B cell (primary cell): ENCODE data around the gene HSPA1A. TPM values are rescaled to one million over a fixed set of nuclear protein-coding genes. Genes with fewer than 3 reads are reported as not detected.

Experiments used
- ATAC-seq: fragments of 200-7000 bp; cut with Tn5 transposase; one replicate; pipeline ENCODE4 v1.10.0; 2021; ENCODE audit warnings: low read depth, mild to moderate bottlenecking, moderate number of reproducible peaks, moderate library complexity
- CTCF ChIA-PET: fragments of 350-600 bp; sonication (Branson Sonifier 250); formaldehyde crosslinking; loops from one replicate; lab custom pipeline; 2021; ENCODE audit warnings: antibody characterized with exemption, inconsistent platforms; lab: Charles Lee
- POLR2A ChIA-PET: fragments of 350-600 bp; sonication (Branson Sonifier 250); formaldehyde crosslinking; loops from one replicate; lab custom pipeline; 2021; ENCODE audit warnings: antibody characterized with exemption; lab: Charles Lee
- DNase-seq: peaks from one replicate; pipeline ENCODE4 v3.0.0; 2013
- H2AFZ ChIP-seq: 2 replicates; pipeline ENCODE4 v1.6.1; 2012; ENCODE audit warnings: mild to moderate bottlenecking, low read depth, low read length; ENCODE audit not compliant: insufficient read depth, poor library complexity, severe bottlenecking
- H3K27ac ChIP-seq, 2 donors: 1 replicate in 1 of 2; 2 replicates in 1 of 2; pipeline ENCODE4 v1.5.1; 2012 to 2013; ENCODE audit warnings: low read length in 2 of 2, mild to moderate bottlenecking in 2 of 2, moderate library complexity in 1 of 2
- H3K27me3 ChIP-seq, 4 experiments: fragments of 200-600 bp in 1 of 4; sonication (generic) in 1 of 4; replicated peaks in 1 of 4; 1 replicate in 2 of 4; 2 replicates in 2 of 4; pipeline versions ENCODE4 v1.6.1 to v1.7.0; 2013 to 2016; ENCODE audit warnings: low read length in 3 of 4, mild to moderate bottlenecking in 2 of 4, mixed read lengths in 1 of 4, moderate library complexity in 1 of 4; ENCODE audit not compliant: insufficient read depth in 4 of 4, control insufficient read depth in 3 of 4; ENCODE audit errors: control extremely low read depth in 1 of 4
- H3K36me3 ChIP-seq, 2 experiments: replicated peaks in 1 of 2; 1 replicate in 1 of 2; 2 replicates in 1 of 2; pipeline versions ENCODE4 v1.6.1 to v1.7.1; 2013; ENCODE audit warnings: low read length in 1 of 2; ENCODE audit not compliant: insufficient read depth in 2 of 2, control insufficient read depth in 1 of 2; ENCODE audit errors: control extremely low read depth in 1 of 2, extremely low read depth in 1 of 2
- H3K4me1 ChIP-seq, 2 donors: fragments of 200-600 bp in 1 of 2; sonication (generic) in 1 of 2; 1 replicate in 1 of 2; 2 replicates in 1 of 2; pipeline versions ENCODE4 v1.5.1 to v1.6.1; 2013 to 2017; ENCODE audit warnings: low read length in 2 of 2; ENCODE audit not compliant: control insufficient read depth in 2 of 2, insufficient read depth in 2 of 2
- H3K4me2 ChIP-seq: replicated peaks from 2 replicates; pipeline ENCODE3; 2012; ENCODE audit warnings: mild to moderate bottlenecking, low read depth, low read length; ENCODE audit not compliant: poor library complexity, severe bottlenecking
- H3K4me3 ChIP-seq, 5 experiments: fragments of 200-600 bp in 1 of 5; sonication (generic) in 1 of 5; 1 replicate in 3 of 5; 2 replicates in 2 of 5; pipeline versions ENCODE4 v1.5.1 to v1.7.0; 2011 to 2016; ENCODE audit warnings: low read length in 4 of 5, mild to moderate bottlenecking in 4 of 5, low read depth in 2 of 5, control low read depth in 1 of 5, moderate library complexity in 1 of 5; ENCODE audit not compliant: insufficient read depth in 1 of 5; ENCODE audit errors: control extremely low read depth in 1 of 5, extremely low read depth in 1 of 5
- H3K79me2 ChIP-seq: fragments of 200-600 bp; sonication (generic); one replicate; pipeline ENCODE4 v1.6.0; 2016; ENCODE audit warnings: low read length; ENCODE audit not compliant: control insufficient read depth, insufficient read depth
- H3K9ac ChIP-seq: fragments of 200-600 bp; sonication (generic); 2 replicates; pipeline ENCODE4 v1.6.1; 2017; ENCODE audit warnings: mild to moderate bottlenecking, low read length, moderate library complexity
- H3K9me3 ChIP-seq, 3 donors: one replicate each; pipeline versions ENCODE4 v1.6.1 to v1.7.1; 2013; ENCODE audit warnings: low read length in 2 of 3; ENCODE audit not compliant: control insufficient read depth in 2 of 3, insufficient read depth in 1 of 3; ENCODE audit errors: control extremely low read depth in 1 of 3
- H4K20me1 ChIP-seq: 2 replicates; pipeline ENCODE4 v1.6.0; 2012; ENCODE audit warnings: mild to moderate bottlenecking, low read length; ENCODE audit not compliant: insufficient read depth, control insufficient read depth, poor library complexity, severe bottlenecking
- H3K27ac Mint-ChIP-seq: one replicate; pipeline ENCODE4 v1.8.0; 2021; ENCODE audit warnings: mixed read lengths
- H3K27me3 Mint-ChIP-seq: one replicate; pipeline ENCODE4 v1.8.0; 2021; ENCODE audit warnings: mixed read lengths
- H3K4me1 Mint-ChIP-seq: one replicate; pipeline ENCODE4 v1.8.0; 2021; ENCODE audit warnings: mixed read lengths
- H3K4me3 Mint-ChIP-seq: one replicate; pipeline ENCODE4 v1.8.0; 2021; ENCODE audit warnings: mixed read lengths
- H3K9me3 Mint-ChIP-seq: one replicate; pipeline ENCODE4 v1.8.0; 2022; ENCODE audit warnings: mixed read lengths; ENCODE audit not compliant: insufficient read depth
- CTCF ChIP-seq: fragments of 200-600 bp; IDR thresholded peaks from one replicate; pipeline ENCODE4 v1.8.0; 2022; ENCODE audit warnings: antibody characterized with exemption, mild to moderate bottlenecking
- WGBS: methylation state at CpG from one replicate; pipeline ENCODE4 v1.1.5; 2013; ENCODE audit warnings: missing lambda C conversion rate; ENCODE audit not compliant: insufficient coverage; 5-methylcytosine and 5-hydroxymethylcytosine counted together
- intact Hi-C: fragments of 100-400 bp; cut with micrococcal nuclease; formaldehyde crosslinking; loops from one replicate; pipeline ENCODE4 v1.10.0; 2022
- polyA plus RNA-seq: library from polyadenylated mRNA; depleted of rRNA; stranded (reverse); fragments of >200 nt; gene quantifications from 2 replicates; pipeline ENCODE4 v1.2.3, GENCODE V29; 2012
- total RNA-seq, 2 donors: library from RNA; stranded (reverse); fragments of 120-200 nt in 1 of 2; gene quantifications; 1 replicate in 1 of 2; 2 replicates in 1 of 2; pipeline versions ENCODE4 v1.2.3 to v1.2.4, GENCODE V29; 2013 to 2022

The HSPA1A gene
- total and polyA plus RNA-seq, 2 donors (not counting 1 experiment from before 2014, with no cell fraction given): 61.2 to 129 TPM

- H3K27me3 ChIP-seq: no peaks in the 10 kb centered on the region
- H3K4me3 ChIP-seq: peak overlapping the region in 4 of 5 experiments; percentile 34 to 95 (median 90)
- DNase-seq (peak; percentile 49), ATAC-seq (no peak)
- peak overlapping the region; percentile 87 for H3K4me3 Mint-ChIP-seq
- WGBS: 53% methylated on average over 4 of the region's 12 CpGs
- no peaks in the 10 kb centered on the region for H3K9me3 Mint-ChIP-seq
- intact Hi-C loops: loop anchor here (10.0 kb wide), 1 partner anchor 138 kb away; the partner anchor contains the start of gene DXO
- H3K79me2 ChIP-seq: peaks cover 40% of the 10 kb centered on the region
- H4K20me1 ChIP-seq: peaks cover 13% of the 10 kb centered on the region
- no peak for TF ChIP-seq CTCF
- peak overlapping the region; percentile 90 for H3K9ac ChIP-seq
- POLR2A ChIA-PET: interaction anchor here (0.6 to 1.2 kb wide), 4 partner anchors 20 to 257 kb away, joined by 4 to 7 read pairs (median 6); no protein-coding TSS in a partner anchor
- CTCF ChIA-PET: interaction anchor here (0.7 to 2.4 kb wide), 3 partner anchors 26 to 238 kb away, joined by 3 to 6 read pairs (median 3); partner anchors contain the start of gene NEU1
- H3K27ac ChIP-seq: peak overlapping the region; percentile 51 to 98
- H3K27ac Mint-ChIP-seq: peak overlapping the region; percentile 95
- no peaks in the 10 kb centered on the region for H3K27me3 Mint-ChIP-seq
- H3K4me2 ChIP-seq: peak overlapping the region; percentile 73
- H3K4me1 ChIP-seq: peaks cover 36 to 58% of the 10 kb centered on the region in 2 donors
- peaks cover 4 to 43% of the 10 kb centered on the region in 2 experiments for H3K36me3 ChIP-seq
- peaks cover 44% of the 10 kb centered on the region for H3K4me1 Mint-ChIP-seq
- H2AFZ ChIP-seq: peak overlapping the region; percentile 90
- no peaks in the 10 kb centered on the region for H3K9me3 ChIP-seq
Observed at GRCh38 chr6:31836474-31837368, 21.4 kb downstream of the HSPA1A start.
